Glomerular endothelial cell (primary cell): ENCODE results near the gene ZNF41. TPM values are rescaled to one million over a fixed set of nuclear protein-coding genes. Genes with fewer than 3 reads are reported as not detected.
"Not testable (repeated sequence)": the region's sequence is repeated elsewhere in the genome, so short reads cannot be mapped to it uniquely, and the experiment has no call there.

Source experiments
- DNase-seq: peaks from one replicate; pipeline ENCODE4 v3.0.0-alpha.2; 2011; ENCODE audit warnings: low read depth, low spot score; ENCODE audit errors: extremely low read depth
- total RNA-seq: library from RNA; depleted of rRNA; stranded (reverse); fragments of >200 nt; gene quantifications from 2 replicates; pipeline ENCODE4 v1.2.3, GENCODE V29; 2015

The ZNF41 gene
- 7.7 and 8.8 TPM in 2 replicates for total RNA-seq

- DNase-seq: no peak
Observed at GRCh38 chrX:47482512-47483305, at the start of gene ZNF41. ZNF41 (minus strand) TSS chrX:47483222; CDS start chrX:47467481, 15,741 bp downstream.

- DNase-seq: no peak
Observed at GRCh38 chrX:47530049-47530448, 47.0 kb upstream of the ZNF41 start.

- DNase-seq: no peak
Observed at GRCh38 chrX:47529548-47529947, 46.5 kb upstream of the ZNF41 start.

GRCh38 chrX:47523713-47524166 is 40.7 kb upstream of the ZNF41 start:
- DNase-seq: no peak

GRCh38 chrX:47523297-47523696 is 40.3 kb upstream of the ZNF41 start:
- DNase-seq: no peak

GRCh38 chrX:47518144-47518543 is 35.1 kb upstream of the ZNF41 start:
- no peak for DNase-seq

- no peak for DNase-seq
Observed at GRCh38 chrX:47515941-47516665, 33.1 kb upstream of the ZNF41 start.

GRCh38 chrX:47514533-47515235 is 31.7 kb upstream of the ZNF41 start:
- no peak for DNase-seq

GRCh38 chrX:47513034-47513965 is 30.3 kb upstream of the ZNF41 start:
- DNase-seq: not testable (repeated sequence)

- not testable (repeated sequence) for DNase-seq
Observed at GRCh38 chrX:47512383-47512782, 29.4 kb upstream of the ZNF41 start.

GRCh38 chrX:47507153-47507867 is 24.3 kb upstream of the ZNF41 start:
- DNase-seq: no peak

GRCh38 chrX:47503151-47503550 is 20.1 kb upstream of the ZNF41 start:
- no peak for DNase-seq

GRCh38 chrX:47502316-47503125 is 19.5 kb upstream of the ZNF41 start:
- DNase-seq: no peak

GRCh38 chrX:47501226-47502074 is 18.4 kb upstream of the ZNF41 start:
- DNase-seq: no peak

- DNase-seq: no peak
Observed at GRCh38 chrX:47500554-47500953, 17.5 kb upstream of the ZNF41 start.

GRCh38 chrX:47499293-47499692 is 16.3 kb upstream of the ZNF41 start:
- no peak for DNase-seq

- DNase-seq: no peak
Observed at GRCh38 chrX:47498411-47498810, 15.4 kb upstream of the ZNF41 start.
